GM12874 (cell line): Measurements from ENCODE around the gene TEKTIP1.

Experiments used
- CTCF ChIP-seq: IDR thresholded peaks from 2 replicates; pipeline ENCODE4 v1.5.1; 2011; ENCODE audit warnings: low read depth, mild to moderate bottlenecking, control low read depth, low read length, moderate library complexity; ENCODE audit not compliant: insufficient read depth

Gene TEKTIP1

GRCh38 chr19:3534375-3535234 lies 4.4 kb upstream of the TEKTIP1 start:
- TF ChIP-seq CTCF: no peak

- no peak for TF ChIP-seq CTCF
Observed at GRCh38 chr19:3535235-3535535, 3.8 kb upstream of the TEKTIP1 start.

GRCh38 chr19:3535563-3535965 lies 3.4 kb upstream of the TEKTIP1 start:
- TF ChIP-seq CTCF: no peak

GRCh38 chr19:3535981-3536380 lies 3.0 kb upstream of the TEKTIP1 start:
- TF ChIP-seq CTCF: no peak

GRCh38 chr19:3536429-3537100 lies 2.4 kb upstream of the TEKTIP1 start:
- no peak for TF ChIP-seq CTCF

- TF ChIP-seq CTCF: no peak
Observed at GRCh38 chr19:3537101-3537437, 1.9 kb upstream of the TEKTIP1 start.

GRCh38 chr19:3537438-3538240 lies 1.3 kb upstream of the TEKTIP1 start:
- no peak for TF ChIP-seq CTCF
